Measurements from ENCODE around the gene HTT. TPM values are rescaled to one million over a fixed set of nuclear protein-coding genes. Genes with fewer than 3 reads are reported as not detected.

Gene HTT
- total and polyA plus RNA-seq, 10 of the 15 experiments (the other 5 are each of a cell fraction or from before 2014, with no cell fraction given): 3.3 to 113 (median 43.3) TPM

DNA sequence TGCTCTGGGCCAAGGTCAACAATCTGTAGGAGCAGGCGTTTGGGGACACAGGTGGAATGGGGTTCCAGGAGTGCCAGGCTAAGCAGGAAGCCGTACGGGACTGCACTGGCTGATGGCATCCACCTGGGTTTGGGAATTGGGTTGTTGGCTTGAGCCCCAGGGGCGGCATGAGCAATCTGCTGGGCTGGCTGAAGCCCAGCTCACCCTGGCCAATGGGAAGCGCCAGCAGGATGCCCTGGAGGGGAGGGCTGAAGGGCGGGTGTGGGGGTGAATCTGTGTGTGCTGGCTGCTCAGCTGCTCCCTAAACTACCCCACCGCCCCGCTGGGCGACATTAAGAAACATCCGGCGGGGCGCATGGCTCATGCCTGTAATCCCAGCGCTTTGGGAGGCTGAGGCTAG, 209.4 kb downstream of the HTT start (continued):
- TF ChIP-seq, protein P1, sequence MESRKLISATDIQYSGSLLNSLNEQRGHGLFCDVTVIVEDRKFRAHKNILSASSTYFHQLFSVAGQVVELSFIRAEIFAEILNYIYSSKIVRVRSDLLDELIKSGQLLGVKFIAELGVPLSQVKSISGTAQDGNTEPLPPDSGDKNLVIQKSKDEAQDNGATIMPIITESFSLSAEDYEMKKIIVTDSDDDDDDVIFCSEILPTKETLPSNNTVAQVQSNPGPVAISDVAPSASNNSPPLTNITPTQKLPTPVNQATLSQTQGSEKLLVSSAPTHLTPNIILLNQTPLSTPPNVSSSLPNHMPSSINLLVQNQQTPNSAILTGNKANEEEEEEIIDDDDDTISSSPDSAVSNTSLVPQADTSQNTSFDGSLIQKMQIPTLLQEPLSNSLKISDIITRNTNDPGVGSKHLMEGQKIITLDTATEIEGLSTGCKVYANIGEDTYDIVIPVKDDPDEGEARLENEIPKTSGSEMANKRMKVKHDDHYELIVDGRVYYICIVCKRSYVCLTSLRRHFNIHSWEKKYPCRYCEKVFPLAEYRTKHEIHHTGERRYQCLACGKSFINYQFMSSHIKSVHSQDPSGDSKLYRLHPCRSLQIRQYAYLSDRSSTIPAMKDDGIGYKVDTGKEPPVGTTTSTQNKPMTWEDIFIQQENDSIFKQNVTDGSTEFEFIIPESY (IDR thresholded peaks at IDR 0.05): no peak
- TF ChIP-seq, protein P2, sequence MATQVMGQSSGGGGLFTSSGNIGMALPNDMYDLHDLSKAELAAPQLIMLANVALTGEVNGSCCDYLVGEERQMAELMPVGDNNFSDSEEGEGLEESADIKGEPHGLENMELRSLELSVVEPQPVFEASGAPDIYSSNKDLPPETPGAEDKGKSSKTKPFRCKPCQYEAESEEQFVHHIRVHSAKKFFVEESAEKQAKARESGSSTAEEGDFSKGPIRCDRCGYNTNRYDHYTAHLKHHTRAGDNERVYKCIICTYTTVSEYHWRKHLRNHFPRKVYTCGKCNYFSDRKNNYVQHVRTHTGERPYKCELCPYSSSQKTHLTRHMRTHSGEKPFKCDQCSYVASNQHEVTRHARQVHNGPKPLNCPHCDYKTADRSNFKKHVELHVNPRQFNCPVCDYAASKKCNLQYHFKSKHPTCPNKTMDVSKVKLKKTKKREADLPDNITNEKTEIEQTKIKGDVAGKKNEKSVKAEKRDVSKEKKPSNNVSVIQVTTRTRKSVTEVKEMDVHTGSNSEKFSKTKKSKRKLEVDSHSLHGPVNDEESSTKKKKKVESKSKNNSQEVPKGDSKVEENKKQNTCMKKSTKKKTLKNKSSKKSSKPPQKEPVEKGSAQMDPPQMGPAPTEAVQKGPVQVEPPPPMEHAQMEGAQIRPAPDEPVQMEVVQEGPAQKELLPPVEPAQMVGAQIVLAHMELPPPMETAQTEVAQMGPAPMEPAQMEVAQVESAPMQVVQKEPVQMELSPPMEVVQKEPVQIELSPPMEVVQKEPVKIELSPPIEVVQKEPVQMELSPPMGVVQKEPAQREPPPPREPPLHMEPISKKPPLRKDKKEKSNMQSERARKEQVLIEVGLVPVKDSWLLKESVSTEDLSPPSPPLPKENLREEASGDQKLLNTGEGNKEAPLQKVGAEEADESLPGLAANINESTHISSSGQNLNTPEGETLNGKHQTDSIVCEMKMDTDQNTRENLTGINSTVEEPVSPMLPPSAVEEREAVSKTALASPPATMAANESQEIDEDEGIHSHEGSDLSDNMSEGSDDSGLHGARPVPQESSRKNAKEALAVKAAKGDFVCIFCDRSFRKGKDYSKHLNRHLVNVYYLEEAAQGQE (IDR thresholded peaks at IDR 0.05; ENCODE audit: low read depth, low read length): no peak
- no peak for TF ChIP-seq SMC3 (IDR thresholded peaks at IDR 0.05; ENCODE audit: borderline replicate concordance, low read length)
- TF ChIP-seq, protein P3, sequence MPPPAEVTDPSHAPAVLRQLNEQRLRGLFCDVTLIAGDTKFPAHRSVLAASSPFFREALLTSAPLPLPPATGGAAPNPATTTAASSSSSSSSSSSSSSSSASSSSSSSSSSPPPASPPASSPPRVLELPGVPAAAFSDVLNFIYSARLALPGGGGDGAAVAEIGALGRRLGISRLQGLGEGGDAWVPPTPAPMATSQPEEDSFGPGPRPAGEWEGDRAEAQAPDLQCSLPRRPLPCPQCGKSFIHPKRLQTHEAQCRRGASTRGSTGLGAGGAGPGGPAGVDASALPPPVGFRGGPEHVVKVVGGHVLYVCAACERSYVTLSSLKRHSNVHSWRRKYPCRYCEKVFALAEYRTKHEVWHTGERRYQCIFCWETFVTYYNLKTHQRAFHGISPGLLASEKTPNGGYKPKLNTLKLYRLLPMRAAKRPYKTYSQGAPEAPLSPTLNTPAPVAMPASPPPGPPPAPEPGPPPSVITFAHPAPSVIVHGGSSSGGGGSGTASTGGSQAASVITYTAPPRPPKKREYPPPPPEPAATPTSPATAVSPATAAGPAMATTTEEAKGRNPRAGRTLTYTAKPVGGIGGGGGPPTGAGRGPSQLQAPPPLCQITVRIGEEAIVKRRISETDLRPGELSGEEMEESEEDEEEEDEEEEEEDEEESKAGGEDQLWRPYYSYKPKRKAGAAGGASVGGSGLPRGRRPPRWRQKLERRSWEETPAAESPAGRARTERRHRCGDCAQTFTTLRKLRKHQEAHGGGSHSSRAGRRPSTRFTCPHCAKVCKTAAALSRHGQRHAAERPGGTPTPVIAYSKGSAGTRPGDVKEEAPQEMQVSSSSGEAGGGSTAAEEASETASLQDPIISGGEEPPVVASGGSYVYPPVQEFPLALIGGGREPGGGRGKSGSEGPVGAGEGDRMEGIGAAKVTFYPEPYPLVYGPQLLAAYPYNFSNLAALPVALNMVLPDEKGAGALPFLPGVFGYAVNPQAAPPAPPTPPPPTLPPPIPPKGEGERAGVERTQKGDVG (CRISPR knock-in tag; IDR thresholded peaks at IDR 0.05): no peak
- no peak for TF ChIP-seq EP300 (IDR thresholded peaks at IDR 0.05; ENCODE audit: borderline replicate concordance in 1 of 2, control insufficient read depth in 1 of 2, low read depth in 2 of 2, low read length in 2 of 2)
- TF ChIP-seq MEF2A (IDR thresholded peaks at IDR 0.05; ENCODE audit: insufficient read depth, low read depth, low read length): no peak
- TF ChIP-seq LARP7 (IDR thresholded peaks at IDR 0.05): no peak
- no peak for TF ChIP-seq CREM (IDR thresholded peaks at IDR 0.05; ENCODE audit: low read depth)
- TF ChIP-seq EGR1 (IDR thresholded peaks at IDR 0.05; ENCODE audit: borderline replicate concordance in 1 of 2, low read depth in 2 of 2, low read length in 2 of 2): no peak

Data from GM12878 (cell line).